ENCODE results near the gene NFATC2IP.

DNA sequence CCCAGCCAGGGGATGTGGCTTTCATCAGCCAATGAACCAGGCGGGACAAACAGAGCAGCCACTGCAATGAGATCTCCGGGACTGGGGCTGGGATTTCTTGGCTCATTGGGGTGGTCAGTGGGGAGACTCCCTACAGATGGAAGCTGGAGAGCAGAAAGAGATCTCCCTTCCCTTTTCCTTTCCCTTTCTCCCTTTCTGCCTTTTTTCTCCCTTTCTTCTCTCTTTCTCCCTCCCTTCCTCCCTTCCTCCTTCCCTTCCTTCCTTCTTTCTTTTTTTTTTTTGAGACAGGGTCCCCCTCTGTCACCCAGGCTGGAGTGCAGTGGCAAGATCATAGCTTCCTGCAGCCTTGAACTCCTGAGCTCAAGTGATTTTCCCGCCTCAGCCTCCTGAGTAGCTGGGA, 48.1 kb downstream of the NFATC2IP start:
- TF ChIP-seq CTCF (IDR thresholded peaks at IDR 0.05), result no peak
- TF ChIP-seq EZH2 (IDR thresholded peaks at IDR 0.05; ENCODE audit: borderline replicate concordance, insufficient read depth, low read depth, low read length, poor library complexity, severe bottlenecking), result no peak
